ENCODE measurements around the gene VENTX. TPM values are rescaled to one million over a fixed set of nuclear protein-coding genes. Genes with fewer than 3 reads are reported as not detected.

VENTX gene
- total and polyA plus RNA-seq, 2 donors (not counting 3 experiments of a cell fraction or from before 2014, with no cell fraction given): not detected

DNA sequence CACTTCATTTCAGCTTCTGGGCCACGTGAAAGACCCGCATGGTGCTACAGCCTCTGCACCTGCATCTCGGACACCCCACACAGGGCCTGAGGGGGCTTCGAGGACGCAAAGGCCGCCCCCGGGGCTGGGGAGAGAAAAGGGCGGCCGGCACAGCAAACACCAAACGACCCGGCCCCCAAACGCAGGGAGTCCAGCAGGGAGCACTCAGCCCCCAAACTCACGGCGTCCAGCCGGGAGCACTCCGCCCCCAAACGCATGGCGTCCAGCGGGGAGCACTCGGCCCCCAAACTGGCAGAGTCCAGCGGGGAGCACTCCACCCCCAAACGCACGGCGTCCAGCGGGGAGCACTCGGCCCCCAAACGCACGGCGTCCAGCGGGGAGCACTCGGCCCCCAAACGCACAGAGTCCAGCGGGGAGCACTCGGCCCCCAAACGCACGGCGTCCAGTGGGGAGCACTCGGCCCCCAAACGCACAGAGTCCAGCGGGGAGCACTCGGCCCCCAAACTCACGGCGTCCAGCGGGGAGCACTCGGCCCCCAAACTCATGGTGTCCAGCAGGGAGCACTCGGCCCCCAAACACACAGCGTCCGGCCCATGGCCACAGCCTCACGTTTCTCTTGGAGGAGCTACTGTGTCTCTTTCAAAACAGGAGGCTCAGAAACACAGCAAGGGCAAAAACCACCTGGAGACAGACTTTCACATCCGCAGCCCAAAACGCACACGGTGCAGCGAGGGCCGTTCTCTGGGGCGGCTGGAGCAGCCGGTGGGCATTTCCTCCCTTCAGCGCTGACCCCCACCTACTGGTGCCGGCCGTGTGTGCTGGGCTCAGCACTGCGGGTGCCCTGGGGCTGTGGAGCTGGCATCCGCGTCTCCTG is 34.6 kb upstream of the VENTX start:
- ChIA-PET POLR2A (no interaction called here), CTCF (no interaction called here)

More for the DNA sequence above, 34.6 kb upstream of the VENTX start:
- Histone ChIP-seq H3K4me2 (ENCODE audit: insufficient read depth, low read length) (no peak overlapping the region), H2AFZ (ENCODE audit: low read depth, low read length) (no peak overlapping the region), H3K27me3 (ENCODE audit: control insufficient read depth in 2 of 2, insufficient read depth in 2 of 2, low read length in 2 of 2) (no peaks in the 10 kb centered on the region), H3K9me1 (replicated peaks; ENCODE audit: control insufficient read depth, extremely low read depth, insufficient read depth, low read length) (no peaks in the 10 kb centered on the region), H3K27ac (ENCODE audit: insufficient read depth, low read depth, low read length) (no peak overlapping the region), H3K4me1 (ENCODE audit: control insufficient read depth, extremely low read depth, insufficient read depth, low read length) (no peaks in the 10 kb centered on the region), H3K9ac (replicated peaks; ENCODE audit: extremely low read depth, insufficient read depth, low read length) (no peak overlapping the region), H3K79me2 (ENCODE audit: control insufficient read depth, insufficient read depth, low read length) (no peaks in the 10 kb centered on the region), H3K4me3 (replicated peaks in 1 of 3; ENCODE audit: insufficient read depth in 1 of 3, low read depth in 1 of 3, low read length in 3 of 3) (no peak overlapping the region), H3K9me3 (replicated peaks; ENCODE audit: control insufficient read depth, insufficient read depth, low read length) (no peaks in the 10 kb centered on the region), H4K20me1 (replicated peaks; ENCODE audit: control insufficient read depth, extremely low read depth, insufficient read depth, low read length) (no peaks in the 10 kb centered on the region), H3K36me3 (ENCODE audit: control insufficient read depth in 2 of 2, extremely low read depth in 1 of 2, insufficient read depth in 2 of 2, low read length in 2 of 2) (no peaks in the 10 kb centered on the region)
- FAIRE-seq (no peak), DNase-seq (ENCODE audit: low read depth, low spot score) (no peak)
- TF ChIP-seq FOS (IDR thresholded peaks at IDR 0.05; ENCODE audit: borderline replicate concordance, insufficient read depth, low read length): no peak
- no peak for TF ChIP-seq EZH2 (IDR thresholded peaks at IDR 0.05; ENCODE audit: borderline replicate concordance, low read depth, low read length, severe bottlenecking)
- no peak for TF ChIP-seq MYC (IDR thresholded peaks at IDR 0.05; ENCODE audit: low read depth, low read length)
- no peak for TF ChIP-seq GATA2 (IDR thresholded peaks at IDR 0.05; ENCODE audit: insufficient read depth, insufficient read length, low read depth, low read length)
- no peak for TF ChIP-seq POLR2A (IDR thresholded peaks at IDR 0.05; ENCODE audit: low read depth, low read length)
- TF ChIP-seq, protein P1, sequence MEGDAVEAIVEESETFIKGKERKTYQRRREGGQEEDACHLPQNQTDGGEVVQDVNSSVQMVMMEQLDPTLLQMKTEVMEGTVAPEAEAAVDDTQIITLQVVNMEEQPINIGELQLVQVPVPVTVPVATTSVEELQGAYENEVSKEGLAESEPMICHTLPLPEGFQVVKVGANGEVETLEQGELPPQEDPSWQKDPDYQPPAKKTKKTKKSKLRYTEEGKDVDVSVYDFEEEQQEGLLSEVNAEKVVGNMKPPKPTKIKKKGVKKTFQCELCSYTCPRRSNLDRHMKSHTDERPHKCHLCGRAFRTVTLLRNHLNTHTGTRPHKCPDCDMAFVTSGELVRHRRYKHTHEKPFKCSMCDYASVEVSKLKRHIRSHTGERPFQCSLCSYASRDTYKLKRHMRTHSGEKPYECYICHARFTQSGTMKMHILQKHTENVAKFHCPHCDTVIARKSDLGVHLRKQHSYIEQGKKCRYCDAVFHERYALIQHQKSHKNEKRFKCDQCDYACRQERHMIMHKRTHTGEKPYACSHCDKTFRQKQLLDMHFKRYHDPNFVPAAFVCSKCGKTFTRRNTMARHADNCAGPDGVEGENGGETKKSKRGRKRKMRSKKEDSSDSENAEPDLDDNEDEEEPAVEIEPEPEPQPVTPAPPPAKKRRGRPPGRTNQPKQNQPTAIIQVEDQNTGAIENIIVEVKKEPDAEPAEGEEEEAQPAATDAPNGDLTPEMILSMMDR (IDR thresholded peaks at IDR 0.05; ENCODE audit: extremely low read depth in 1 of 2, insufficient read depth in 1 of 2, low read depth in 1 of 2, low read length in 2 of 2): no peak
- TF ChIP-seq, protein P2, sequence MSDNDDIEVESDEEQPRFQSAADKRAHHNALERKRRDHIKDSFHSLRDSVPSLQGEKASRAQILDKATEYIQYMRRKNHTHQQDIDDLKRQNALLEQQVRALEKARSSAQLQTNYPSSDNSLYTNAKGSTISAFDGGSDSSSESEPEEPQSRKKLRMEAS (IDR thresholded peaks at IDR 0.05; ENCODE audit: insufficient read depth, insufficient read length): no peak
- TF ChIP-seq JUN (IDR thresholded peaks at IDR 0.05; ENCODE audit: borderline replicate concordance, insufficient read depth, insufficient read length, low read depth): no peak
- BruUV-seq (replicated peaks): no TSS peak
- intact Hi-C loops (cut with micrococcal nuclease): no loop called here
- dilution Hi-C loops (cut with MboI; ENCODE audit: extremely low pct_ligation_motif_present, low sequenced_read_pairs): no loop called here

All from endothelial cell of umbilical vein (primary cell).